Measurements from ENCODE around the gene NSMCE1.

NSMCE1 gene

GRCh38 chr16:27177031-27177774 is 91.4 kb downstream of the NSMCE1 start:
- no peak for DNase-seq (ENCODE audit: low read depth in 1 of 2, low spot score in 1 of 2)
- Histone ChIP-seq H3K27ac (replicated peaks) (no peak overlapping the region), H3K4me3 (replicated peaks; ENCODE audit: insufficient read depth, low read length) (no peak overlapping the region), H3K27me3 (ENCODE audit: insufficient read depth, poor library complexity, severe bottlenecking) (no peaks in the 10 kb centered on the region)
- TF ChIP-seq GABPA (IDR thresholded peaks at IDR 0.05; ENCODE audit: low read depth) (no peak), SPI1 (IDR thresholded peaks at IDR 0.05; ENCODE audit: borderline replicate concordance, low read depth) (no peak), POLR2AphosphoS5 (IDR thresholded peaks at IDR 0.05; ENCODE audit: low read depth) (no peak), REST (IDR thresholded peaks at IDR 0.05; ENCODE audit: insufficient replicate concordance, low read depth) (no peak), CTCF (IDR thresholded peaks at IDR 0.05; ENCODE audit: insufficient read depth, low read length) (no peak)

- no peak overlapping the region for H3K27ac ChIP-seq (replicated peaks)
- TF ChIP-seq POLR2AphosphoS5 (IDR thresholded peaks at IDR 0.05; ENCODE audit: low read depth): no peak
- TF ChIP-seq CTCF (IDR thresholded peaks at IDR 0.05; ENCODE audit: insufficient read depth, low read length): no peak
- TF ChIP-seq SPI1 (IDR thresholded peaks at IDR 0.05; ENCODE audit: borderline replicate concordance, low read depth): no peak
- no peak for TF ChIP-seq GABPA (IDR thresholded peaks at IDR 0.05; ENCODE audit: low read depth)
- TF ChIP-seq REST (IDR thresholded peaks at IDR 0.05; ENCODE audit: insufficient replicate concordance, low read depth): no peak
- no peak for DNase-seq (ENCODE audit: low read depth in 1 of 2, low spot score in 1 of 2)
- no peaks in the 10 kb centered on the region for H3K27me3 ChIP-seq (ENCODE audit: insufficient read depth, poor library complexity, severe bottlenecking)
- H3K4me3 ChIP-seq (replicated peaks; ENCODE audit: insufficient read depth, low read length): no peak overlapping the region
These were observed 92.7 kb downstream of the NSMCE1 start for GRCh38 chr16:27175888-27176287.
